NCI-H82 treated with DMSO at 0.1 percent for 48 hours (cell line): ENCODE measurements around the gene DDX59.
"Not testable (repeated sequence)": the region's sequence is repeated elsewhere in the genome, so short reads cannot be mapped to it uniquely, and the experiment has no call there.

Experiments
- DNase-seq: peaks from one replicate; lab custom pipeline; 2025; ENCODE audit not compliant: unreplicated experiment; lab: John Stamatoyannopoulos, UW

The DDX59 gene

DNA sequence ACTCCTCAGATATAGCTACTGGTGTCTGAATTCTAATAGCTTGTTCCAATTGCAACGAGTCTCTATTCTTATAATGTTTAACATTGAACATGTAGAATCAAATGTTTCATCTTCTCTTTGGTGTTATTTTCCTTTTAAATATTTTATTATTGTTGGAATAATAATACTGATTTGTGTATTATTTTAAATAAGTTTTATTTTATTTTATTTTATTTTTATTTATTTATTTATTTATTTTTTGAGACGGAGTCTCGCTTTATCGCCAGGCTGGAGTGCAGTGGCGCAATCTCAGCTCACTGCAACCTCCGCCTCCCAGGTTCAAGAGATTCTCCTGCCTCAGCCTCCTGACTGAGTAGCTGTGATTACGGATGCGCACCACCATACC lies 39.2 kb downstream of the DDX59 start:
- DNase-seq = not testable (repeated sequence)

DNA sequence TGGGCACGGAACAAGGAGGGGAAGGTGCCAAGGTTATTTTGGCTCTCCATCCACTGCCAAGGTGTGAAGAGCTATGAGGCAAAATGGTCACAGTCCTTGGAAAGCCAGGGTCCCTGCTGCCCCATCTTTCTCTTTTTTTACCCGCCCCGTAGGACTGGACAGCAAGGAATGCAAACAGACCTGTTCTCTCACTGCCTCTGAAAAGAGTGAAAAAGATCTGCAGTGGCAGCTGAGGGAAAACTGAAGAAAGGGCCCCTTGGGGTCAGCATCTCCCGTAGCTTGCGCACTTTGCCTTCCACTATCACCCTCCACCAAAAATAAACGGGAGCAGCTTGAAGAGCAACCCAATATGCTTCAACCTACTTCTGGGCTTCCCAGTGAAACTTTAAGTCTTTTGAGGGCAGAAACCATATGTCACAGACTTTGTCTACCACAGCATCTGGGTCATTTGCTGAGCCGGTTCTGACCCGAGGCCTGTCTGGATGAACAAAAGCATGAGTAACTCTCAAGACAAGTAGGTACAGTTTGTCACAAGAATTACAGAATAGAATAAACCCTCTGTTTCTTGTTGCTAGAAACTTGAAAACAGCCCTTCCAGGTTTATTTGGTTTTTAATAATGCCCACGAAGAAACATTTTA lies 39.7 kb downstream of the DDX59 start:
- no peak for DNase-seq

DNA sequence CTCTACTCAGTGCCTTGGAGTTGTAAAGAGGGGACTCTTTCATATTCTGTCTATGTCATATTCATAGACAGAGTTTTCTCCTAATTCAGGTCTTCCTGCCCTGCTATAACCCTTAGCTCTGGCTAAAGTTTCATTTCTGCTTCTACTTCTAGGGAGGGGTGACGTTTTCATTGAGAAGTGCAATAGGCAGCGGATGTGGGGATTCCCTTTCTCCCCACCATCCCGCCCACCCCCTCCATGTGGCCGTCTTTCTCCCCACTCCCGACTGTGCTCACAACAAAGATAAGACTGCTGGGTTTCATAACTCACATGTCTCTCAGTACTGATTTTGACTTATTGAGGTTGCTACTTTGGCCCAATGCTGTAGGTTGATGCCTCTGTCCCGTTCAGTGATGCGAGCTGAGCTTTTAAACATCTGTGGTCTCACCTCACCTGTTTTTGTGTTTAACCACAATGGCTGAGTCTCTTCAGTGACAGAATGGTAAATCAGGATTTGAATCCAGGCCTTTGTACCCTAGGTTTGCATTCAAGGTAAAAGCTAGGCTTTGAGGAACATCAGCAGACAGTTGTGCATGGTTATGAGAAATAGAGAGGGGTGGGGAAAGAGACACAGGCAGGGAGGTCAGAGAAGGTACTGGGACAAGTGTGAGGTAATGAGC lies 41.4 kb downstream of the DDX59 start:
- no peak for DNase-seq

DNA sequence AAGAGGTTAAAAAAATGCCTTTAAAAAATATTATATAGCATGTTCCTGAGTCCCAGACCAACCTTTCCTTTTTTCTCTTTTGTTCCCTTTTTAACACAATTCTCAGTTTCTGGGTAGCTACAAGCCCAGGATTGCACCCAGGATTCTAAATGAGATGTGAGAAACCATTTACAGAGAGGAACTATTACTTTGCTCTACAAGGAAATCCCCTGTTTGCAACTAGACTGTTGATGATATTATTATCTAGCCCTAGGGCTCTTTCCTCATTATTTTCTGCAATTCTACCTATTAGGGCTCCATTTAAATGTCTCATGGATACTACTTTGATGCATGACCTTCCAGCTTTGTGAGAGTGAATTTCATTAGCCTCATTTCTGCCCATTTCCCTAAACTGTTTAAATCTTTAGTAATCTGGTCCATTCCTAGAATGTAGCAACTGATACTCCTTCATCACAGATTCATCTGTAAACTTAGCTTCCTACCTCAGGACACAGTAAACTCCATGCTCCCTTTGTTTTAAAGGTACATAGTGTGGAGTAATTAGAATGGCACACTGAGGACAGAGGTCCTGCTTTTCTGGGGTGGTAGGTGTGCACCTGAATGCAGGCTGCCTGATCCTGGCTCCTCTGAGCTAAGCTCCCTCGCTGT lies 42.0 kb downstream of the DDX59 start:
- DNase-seq = no peak

DNA sequence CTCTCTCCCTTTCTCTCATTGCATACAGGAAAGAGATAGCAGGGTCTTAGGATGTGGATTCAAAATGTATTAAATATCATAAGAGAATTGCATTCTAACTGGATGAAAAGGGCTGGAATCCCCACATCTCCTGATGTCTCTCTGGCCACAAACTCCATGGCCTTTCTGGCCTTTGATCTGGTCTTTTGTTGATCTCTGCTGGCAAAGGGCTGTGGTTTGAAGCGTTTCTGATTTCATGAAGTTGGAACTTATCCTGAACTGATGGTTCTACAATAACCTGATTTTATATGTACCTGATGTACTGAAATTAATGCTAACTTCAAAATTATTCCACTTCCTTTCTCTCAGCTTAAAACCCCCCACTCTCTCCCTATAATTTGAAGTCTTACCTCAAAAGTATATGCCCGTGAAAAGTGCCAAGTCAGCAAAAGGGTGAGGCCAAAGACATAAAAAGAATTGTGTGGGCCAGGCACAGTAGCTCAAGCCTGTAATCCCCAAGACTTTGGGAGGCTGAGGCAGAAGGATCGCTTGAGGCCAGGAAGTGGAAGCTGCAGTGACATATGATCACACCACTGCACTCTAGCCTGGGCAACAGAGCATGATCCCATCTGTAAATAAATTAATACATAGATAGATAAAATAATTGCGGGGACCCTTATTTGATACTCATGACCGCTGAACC lies 42.7 kb downstream of the DDX59 start:
- no peak for DNase-seq

DNA sequence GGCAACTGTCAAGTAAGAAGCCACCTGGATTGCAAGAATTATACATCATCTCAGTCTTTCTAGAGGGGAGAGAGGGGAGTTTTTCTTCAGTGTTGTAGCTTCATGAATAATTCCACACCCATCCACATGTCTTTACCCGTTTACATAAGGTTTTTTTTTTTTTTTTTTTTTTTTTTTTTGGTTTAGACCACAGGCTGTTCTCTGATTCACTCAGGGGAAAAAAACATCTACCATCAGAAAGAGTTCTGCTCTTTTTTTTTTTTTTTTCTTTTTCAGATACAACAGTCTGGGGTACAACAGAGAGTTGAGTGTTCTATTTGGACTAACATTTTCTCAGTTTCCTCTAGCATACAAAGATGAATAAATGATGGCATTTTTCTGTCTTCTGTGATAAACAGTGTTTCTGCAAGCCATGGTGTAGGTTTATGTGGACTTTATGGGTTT lies 44.3 kb downstream of the DDX59 start:
- no peak for DNase-seq

DNA sequence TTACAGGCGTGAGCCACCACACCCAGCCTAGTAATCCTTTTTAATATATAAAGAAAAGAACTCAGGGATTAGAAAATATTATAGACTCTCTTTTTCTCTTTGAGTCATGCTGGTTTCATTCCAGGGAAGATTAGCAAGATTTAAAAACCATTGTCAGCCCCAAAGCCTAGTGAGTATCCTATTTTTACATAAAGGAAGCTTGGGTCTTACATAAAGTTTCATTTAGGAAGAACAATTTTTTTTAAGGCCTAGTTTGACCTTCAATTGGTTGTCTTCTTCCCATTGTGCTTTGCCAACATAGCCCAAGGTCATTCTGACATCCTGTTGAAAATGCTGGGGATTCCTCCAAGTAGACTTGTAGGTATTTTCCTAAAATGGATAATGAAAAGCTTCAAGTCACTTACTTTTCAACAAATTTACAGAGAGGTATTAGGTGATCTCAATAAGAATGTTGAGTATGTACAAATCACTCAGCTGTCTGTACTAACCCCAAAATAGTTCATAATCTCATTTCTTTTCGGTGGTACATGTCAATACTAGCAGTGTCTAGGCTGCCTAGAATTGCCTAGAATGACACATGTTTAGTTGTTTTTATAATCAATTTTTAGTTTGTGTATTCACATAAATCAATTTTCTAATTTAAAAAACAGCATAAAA lies 44.9 kb downstream of the DDX59 start:
- no peak for DNase-seq

DNA sequence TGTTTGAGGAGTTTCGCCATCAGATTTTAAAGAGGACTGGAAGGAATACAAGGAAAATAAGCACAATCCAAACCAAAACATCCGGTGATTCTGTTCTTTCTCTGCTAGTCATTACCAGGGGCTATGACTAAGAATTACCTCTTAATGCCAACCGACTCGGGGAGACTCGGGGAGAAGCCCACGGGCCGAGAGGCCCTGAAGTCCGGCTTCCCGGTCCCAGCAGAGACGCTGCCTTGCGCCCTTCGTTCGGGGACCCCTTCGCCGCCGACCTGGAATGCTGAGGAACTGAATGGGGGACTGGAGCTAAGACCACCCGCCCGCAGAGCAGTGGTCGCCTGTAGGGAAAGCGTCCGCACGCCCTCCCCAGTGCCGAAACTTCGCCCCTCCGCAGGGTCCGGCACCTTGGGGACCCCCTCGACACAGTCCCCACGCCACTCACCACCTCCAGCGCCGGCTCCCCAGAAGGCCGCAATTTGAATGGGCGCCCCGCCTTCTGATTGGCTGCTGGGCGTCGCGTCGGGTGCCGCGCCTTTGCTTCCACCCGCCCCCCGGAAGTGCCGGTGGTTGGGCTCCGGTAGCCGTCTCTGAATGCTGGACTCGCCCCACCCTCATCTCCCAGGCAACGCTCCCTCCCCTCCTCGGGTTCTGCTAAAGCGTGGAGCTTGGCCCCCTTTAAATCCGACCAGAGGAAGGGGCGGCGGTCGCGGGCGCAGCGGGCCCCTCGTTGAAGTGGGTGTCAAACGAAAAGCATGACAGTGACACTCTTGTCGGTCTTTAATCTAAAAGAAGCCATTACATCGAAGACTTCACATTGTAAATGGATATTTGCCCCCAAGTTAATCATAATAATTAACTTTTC lies 49.2 kb downstream of the DDX59 start, which contains the start of gene KIF14:
TSS of gene KIF14 (minus strand) at position 479 of the 859 bp plus-strand sequence. CDS start 2,028 bp downstream, outside the sequence.
- peak; percentile 92 for DNase-seq

DNA sequence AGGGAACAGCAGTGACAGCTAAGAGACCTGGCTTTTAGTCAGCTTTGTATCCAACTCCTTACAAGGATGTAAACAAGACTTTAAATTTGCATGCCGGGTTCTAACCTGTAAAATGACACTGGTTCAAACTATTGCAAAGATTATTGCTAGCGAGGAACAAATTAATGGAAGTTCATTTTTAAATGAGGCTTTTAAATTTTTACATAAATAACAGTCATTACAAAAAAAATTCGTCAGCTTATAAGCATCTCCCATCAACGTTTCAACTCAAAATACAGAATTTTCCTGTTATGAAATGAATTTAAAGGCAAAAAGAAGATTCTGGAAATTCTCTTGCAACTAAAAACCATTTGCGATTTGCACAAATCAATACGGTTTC lies 49.8 kb downstream of the DDX59 start:
- DNase-seq = no peak

DNA sequence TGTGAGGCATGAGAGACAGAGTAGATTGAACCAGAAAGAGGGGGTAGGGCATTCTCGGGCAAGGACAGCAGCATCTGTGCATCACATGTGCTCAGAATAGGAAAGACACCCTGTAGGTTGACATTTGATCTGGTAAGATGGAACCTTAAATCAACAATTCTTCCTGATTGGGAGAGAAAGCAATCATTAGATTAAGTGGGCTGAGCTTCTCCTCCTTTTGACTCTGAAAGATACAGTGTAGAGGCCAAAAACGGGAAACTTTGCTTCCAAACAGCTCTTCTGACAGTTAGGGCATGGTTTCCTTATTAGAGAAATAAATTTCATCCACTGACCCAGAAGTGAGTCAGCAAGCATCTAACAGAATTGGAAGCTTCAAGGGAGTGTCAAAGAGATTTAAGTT lies 58.9 kb downstream of the DDX59 start:
- no peak for DNase-seq

DNA sequence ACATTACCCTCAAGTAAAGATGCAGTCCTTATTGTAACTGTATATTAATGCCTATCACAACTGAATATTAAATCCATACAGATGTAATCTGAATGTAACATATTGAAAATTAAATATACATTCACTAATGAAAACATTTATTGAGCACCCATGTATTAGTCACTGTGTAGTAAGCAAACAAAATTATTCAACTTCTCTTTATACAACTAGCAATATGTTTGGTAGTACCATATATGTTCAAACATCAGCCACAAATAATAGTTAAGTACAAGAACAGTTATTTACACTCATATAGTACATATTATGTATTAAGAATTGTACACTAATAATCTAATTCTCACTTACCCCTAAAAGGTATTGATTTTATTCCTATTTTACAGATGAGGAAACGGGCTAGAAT lies 67.1 kb downstream of the DDX59 start:
- DNase-seq = no peak
